ENCODE measurements around the gene DCDC2B. TPM values are rescaled to one million over a fixed set of nuclear protein-coding genes. Genes with fewer than 3 reads are reported as not detected.

The DCDC2B gene
- total and polyA plus RNA-seq, 2 experiments from 2014 or later = 0.21 TPM; not detected in 1

GRCh38 chr1:32224285-32224684 lies 15.4 kb downstream of the DCDC2B start:
- TF ChIP-seq REST (IDR thresholded peaks at IDR 0.05; ENCODE audit: unreplicated experiment) = no peak
- TF ChIP-seq ETS1 (IDR thresholded peaks at IDR 0.05) = no peak
- no peak for TF ChIP-seq CTCF (conservative IDR thresholded peaks at IDR 0.05; ENCODE audit: low read depth in 2 of 2)
- no peak for TF ChIP-seq ZNF462 (CRISPR knock-in tag; IDR thresholded peaks at IDR 0.05)
- TF ChIP-seq EZH2 (IDR thresholded peaks at IDR 0.05; ENCODE audit: low read depth, unreplicated experiment) = no peak
- no peak for TF ChIP-seq POLR2AphosphoS5 (IDR thresholded peaks at IDR 0.05; ENCODE audit: low read depth)
- TF ChIP-seq NANOG (IDR thresholded peaks at IDR 0.05; ENCODE audit: borderline replicate concordance) = no peak
- TF ChIP-seq ZNF114 (CRISPR knock-in tag; IDR thresholded peaks at IDR 0.05) = no peak
- TF ChIP-seq ZNF331 (CRISPR knock-in tag; IDR thresholded peaks at IDR 0.05; ENCODE audit: low read depth) = no peak
- no peak for TF ChIP-seq STAT1 (IDR thresholded peaks at IDR 0.05; ENCODE audit: unreplicated experiment)
- TF ChIP-seq EZH2phosphoT487 (IDR thresholded peaks at IDR 0.05; ENCODE audit: unreplicated experiment) = no peak
- no peak for TF ChIP-seq CREB1 (CRISPR knock-in tag; IDR thresholded peaks at IDR 0.05; ENCODE audit: low read depth)
- no peak for TF ChIP-seq JUNB (IDR thresholded peaks at IDR 0.05; ENCODE audit: unreplicated experiment)
- Mint-ChIP-seq H3K9me3 (no peaks in the 10 kb centered on the region), H3K4me1 (peaks cover 17% of the 10 kb centered on the region), H3K4me3 (peak overlapping the region; percentile 99), H3K27me3 (ENCODE audit: insufficient read depth, low read depth, poor library complexity) (peaks cover 5% of the 10 kb centered on the region), H3K36me3 (ENCODE audit: low read depth) (peaks cover 59% of the 10 kb centered on the region), H3K27ac (no peak overlapping the region)
- no peak for ATAC-seq
- Histone ChIP-seq H3K36me3 (ENCODE audit: insufficient read depth) (peaks cover 51% of the 10 kb centered on the region), H3K27ac (ENCODE audit: low read depth) (no peak overlapping the region), H3F3A (replicated peaks; ENCODE audit: low read depth) (peaks cover 15% of the 10 kb centered on the region), H3K4me1 (ENCODE audit: insufficient read depth) (peaks cover 10% of the 10 kb centered on the region), H3K79me2 (replicated peaks; ENCODE audit: insufficient read depth) (peaks cover 30% of the 10 kb centered on the region), H3K27me3 (ENCODE audit: insufficient read depth) (no peaks in the 10 kb centered on the region), H2AFZ (no peak overlapping the region), H3K4me2 (no peak overlapping the region), H3K4me3 (no peak overlapping the region), H3K9me2 (ENCODE audit: insufficient read depth) (no peaks in the 10 kb centered on the region), H4K20me1 (replicated peaks; ENCODE audit: insufficient read depth) (peaks cover 10% of the 10 kb centered on the region)
- no peak for DNase-seq (ENCODE audit: low spot score)

Data from GM23338 (cell line).